Measurements from ENCODE around the gene KLHL26. TPM values are rescaled to one million over a fixed set of nuclear protein-coding genes. Genes with fewer than 3 reads are reported as not detected.

The KLHL26 gene
- total RNA-seq, 1 donor from 2014 or later = 10.9 TPM

- ATAC-seq (ENCODE audit: low read depth) (no peak), DNase-seq (no peak)
- intact Hi-C loops (cut with micrococcal nuclease) = no loop called here
- POLR2A ChIA-PET = no interaction called here
- Mint-ChIP-seq H3K9me3 (no peaks in the 10 kb centered on the region), H3K4me3 (no peak overlapping the region), H3K4me1 (no peaks in the 10 kb centered on the region), H3K36me3 (ENCODE audit: low read depth) (no peaks in the 10 kb centered on the region), H3K27ac (no peak overlapping the region), H3K27me3 (peaks cover 3% of the 10 kb centered on the region)
- CTCF ChIA-PET = no interaction called here
- TF ChIP-seq CTCF (IDR thresholded peaks at IDR 0.05) = no peak
These were observed 9.9 kb upstream of the KLHL26 start for GRCh38 chr19:18626906-18627305.

GRCh38 chr19:18629166-18630088 is 7.4 kb upstream of the KLHL26 start:
- POLR2A ChIA-PET = no interaction called here
- Mint-ChIP-seq H3K36me3 (ENCODE audit: low read depth) (no peaks in the 10 kb centered on the region), H3K4me3 (no peak overlapping the region), H3K9me3 (no peaks in the 10 kb centered on the region), H3K27me3 (peaks cover 3% of the 10 kb centered on the region), H3K4me1 (no peaks in the 10 kb centered on the region), H3K27ac (no peak overlapping the region)
- ATAC-seq (ENCODE audit: low read depth) = no peak
- DNase-seq = no peak
- intact Hi-C loops (cut with micrococcal nuclease) = no loop called here
- CTCF ChIA-PET = no interaction called here
- no peak for TF ChIP-seq CTCF (IDR thresholded peaks at IDR 0.05)

GRCh38 chr19:18633321-18633720 is 3.5 kb upstream of the KLHL26 start:
- intact Hi-C loops (cut with micrococcal nuclease) = no loop called here

GRCh38 chr19:18634612-18635297 is 2.1 kb upstream of the KLHL26 start:
- intact Hi-C loops (cut with micrococcal nuclease) = loop anchor here (5.0 kb wide), 2 partner anchors 153 to 398 kb away; partner anchors contain the start of genes ARMC6 and SUGP2
- no peak overlapping the region for H3K27ac Mint-ChIP-seq
- no peaks in the 10 kb centered on the region for H3K36me3 Mint-ChIP-seq (ENCODE audit: low read depth)
- H3K9me3 Mint-ChIP-seq = no peaks in the 10 kb centered on the region
- ChIA-PET POLR2A (no interaction called here), CTCF (no interaction called here)
- no peak overlapping the region for H3K4me3 Mint-ChIP-seq
- H3K27me3 Mint-ChIP-seq = peaks cover under 1% of the 10 kb centered on the region
- H3K4me1 Mint-ChIP-seq = peaks cover 23% of the 10 kb centered on the region
- no peak for TF ChIP-seq CTCF (IDR thresholded peaks at IDR 0.05)
- ATAC-seq (ENCODE audit: low read depth) (no peak), DNase-seq (no peak)

More at GRCh38 chr19:18633321-18633720, 3.5 kb upstream of the KLHL26 start:
- ATAC-seq (ENCODE audit: low read depth) = no peak
- no peak overlapping the region for H3K4me3 Mint-ChIP-seq
- H3K4me1 Mint-ChIP-seq = peaks cover 22% of the 10 kb centered on the region
- ChIA-PET POLR2A (no interaction called here), CTCF (no interaction called here)
- no peak for TF ChIP-seq CTCF (IDR thresholded peaks at IDR 0.05)
- no peaks in the 10 kb centered on the region for H3K36me3 Mint-ChIP-seq (ENCODE audit: low read depth)
- H3K27me3 Mint-ChIP-seq = peaks cover 3% of the 10 kb centered on the region
- no peak for DNase-seq
- no peak overlapping the region for H3K27ac Mint-ChIP-seq
- no peaks in the 10 kb centered on the region for H3K9me3 Mint-ChIP-seq

GRCh38 chr19:18635831-18636182 is 1.0 kb upstream of the KLHL26 start:
- ChIA-PET CTCF (no interaction called here), POLR2A (no interaction called here)
- no peaks in the 10 kb centered on the region for H3K27me3 Mint-ChIP-seq
- intact Hi-C loops (cut with micrococcal nuclease) = loop anchor here (1.0 to 5.0 kb wide), 12 partner anchors 47 to 556 kb away; partner anchors contain the start of genes ARMC6, BORCS8, COPE and CRTC1
- H3K27ac Mint-ChIP-seq = peak overlapping the region; percentile 84
- H3K36me3 Mint-ChIP-seq (ENCODE audit: low read depth) = no peaks in the 10 kb centered on the region
- TF ChIP-seq CTCF (IDR thresholded peaks at IDR 0.05) = no peak
- ATAC-seq (ENCODE audit: low read depth) (no peak), DNase-seq (no peak)
- peaks cover 23% of the 10 kb centered on the region for H3K4me1 Mint-ChIP-seq
- H3K4me3 Mint-ChIP-seq = peak overlapping the region; percentile 88
- no peaks in the 10 kb centered on the region for H3K9me3 Mint-ChIP-seq
